Suprapubic skin (tissue), 4 donors: ENCODE measurements around the gene TSSC4. TPM values are rescaled to one million over a fixed set of nuclear protein-coding genes. Genes with fewer than 3 reads are reported as not detected.

Experiments used
- DNase-seq, 2 donors: peaks; one replicate each; pipeline ENCODE4 v3.0.0-alpha.2; 2019; ENCODE audit warnings: low spot score in 2 of 2
- H3K27ac ChIP-seq: fragments of 200-600 bp; sonication (generic); one replicate; pipeline ENCODE4 v1.5.1; 2019
- H3K27me3 ChIP-seq: fragments of 200-600 bp; sonication (generic); one replicate; pipeline ENCODE4 v1.5.1; 2019
- H3K36me3 ChIP-seq: fragments of 200-600 bp; sonication (generic); one replicate; pipeline ENCODE4 v1.5.1; 2019
- H3K4me1 ChIP-seq: fragments of 200-600 bp; sonication (generic); one replicate; pipeline ENCODE4 v1.5.1; 2019
- H3K4me3 ChIP-seq: fragments of 200-600 bp; sonication (generic); one replicate; pipeline ENCODE4 v1.5.1; 2019; ENCODE audit warnings: mild to moderate bottlenecking
- H3K9me3 ChIP-seq: fragments of 200-600 bp; sonication (generic); one replicate; pipeline ENCODE4 v1.5.1; 2019
- EP300 ChIP-seq: sonication (generic); formaldehyde crosslinking; IDR thresholded peaks from one replicate; pipeline ENCODE4 v1.6.1; 2017; ENCODE audit warnings: antibody characterized with exemption
- POLR2A ChIP-seq, 2 donors: fragments of 450-650 bp; IDR thresholded peaks; one replicate each; pipeline ENCODE4 v1.6.1; 2017; ENCODE audit warnings: antibody characterized with exemption in 2 of 2, mild to moderate bottlenecking in 2 of 2, moderate library complexity in 2 of 2
- POLR2AphosphoS5 ChIP-seq, 3 donors: sonication (generic); formaldehyde crosslinking; IDR thresholded peaks; one replicate each; pipeline ENCODE4 v1.6.1; 2017; ENCODE audit warnings: antibody characterized with exemption in 3 of 3
- WGBS: methylation state at CpG from one replicate; pipeline ENCODE4 v1.1.5; 2018; 5-methylcytosine and 5-hydroxymethylcytosine counted together
- total RNA-seq, 4 donors: library from RNA; depleted of rRNA; stranded (reverse); fragments of >200 nt; gene quantifications; one replicate each; pipeline ENCODE4 v1.1.0, GENCODE V29; 2016
- TF ChIP-seq, protein P1 (sequence below), 2 donors: fragments of 200-600 bp in 1 of 2; fragments of 450-650 bp in 1 of 2; sonication (generic) in 1 of 2; IDR thresholded peaks; one replicate each; pipeline ENCODE4 v1.5.1; 2016 to 2019; ENCODE audit warnings: antibody characterized with exemption in 2 of 2, mild to moderate bottlenecking in 1 of 2, moderate library complexity in 1 of 2

TSSC4 gene
- total RNA-seq, 4 donors from 2014 or later: 25.7 to 60.9 (median 51.4) TPM

DNA sequence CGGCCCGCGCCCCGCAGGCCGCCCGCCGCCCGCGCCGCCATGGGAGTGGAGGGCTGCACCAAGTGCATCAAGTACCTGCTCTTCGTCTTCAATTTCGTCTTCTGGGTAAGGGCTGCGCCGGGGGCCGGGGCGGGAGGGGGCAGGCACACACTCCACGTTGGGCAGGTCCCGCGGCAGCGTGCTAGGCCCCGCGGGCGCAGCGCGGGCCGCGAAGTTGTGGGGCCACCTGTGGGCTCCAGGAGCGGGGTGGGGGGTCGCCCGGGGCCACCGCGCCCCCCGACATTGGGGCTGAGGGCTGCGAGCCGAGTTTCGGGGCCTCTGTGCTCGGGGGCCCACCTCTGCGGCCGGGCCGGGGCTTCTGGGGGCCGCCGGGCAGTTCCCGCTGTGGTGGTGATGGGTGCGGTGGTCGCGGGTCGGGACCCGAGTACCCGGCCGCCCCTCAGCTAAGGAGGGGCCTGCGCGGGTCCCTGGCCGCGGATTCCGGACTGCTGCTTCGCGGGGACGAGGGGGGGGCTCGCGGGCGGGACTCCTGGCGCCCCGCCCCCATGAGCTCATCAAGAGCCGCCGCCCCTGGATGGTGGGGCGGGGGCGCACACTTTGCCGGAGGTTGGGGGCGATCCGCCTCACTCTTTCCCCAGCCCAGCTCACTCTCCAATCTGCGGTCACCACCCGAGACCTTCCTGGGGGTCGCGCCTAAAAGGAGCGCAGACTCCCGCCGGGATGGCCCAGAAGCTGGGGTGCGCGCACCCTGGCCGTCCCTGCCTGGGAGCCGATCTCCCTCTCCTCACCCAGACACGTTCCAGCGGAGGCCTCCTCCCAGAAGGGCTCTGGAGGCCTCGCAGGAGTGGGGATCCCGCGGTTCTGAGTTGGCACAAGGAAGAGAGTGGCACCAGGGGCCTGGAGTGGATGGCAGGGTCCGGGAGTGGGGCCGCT lies 22.8 kb upstream of the TSSC4 start:
- H3K4me1 ChIP-seq: peaks cover 53% of the 10 kb centered on the region
- DNase-seq: peak in 1 of 2 donors; percentile 87
- H3K27ac ChIP-seq: peak overlapping the region; percentile 99
- H3K36me3 ChIP-seq: no peaks in the 10 kb centered on the region
- no peaks in the 10 kb centered on the region for H3K9me3 ChIP-seq
- WGBS: 0% methylated on average over 4 of the region's 88 CpGs
- H3K4me3 ChIP-seq: peak overlapping the region; percentile 99
- H3K27me3 ChIP-seq: no peaks in the 10 kb centered on the region
- TF ChIP-seq EP300: no peak
- peak in 1 of 2 donors; percentile 43 for TF ChIP-seq POLR2A (IDR thresholded peaks at IDR 0.05)
- TF ChIP-seq POLR2AphosphoS5 (IDR thresholded peaks at IDR 0.05): no peak
- TF ChIP-seq, protein P1, sequence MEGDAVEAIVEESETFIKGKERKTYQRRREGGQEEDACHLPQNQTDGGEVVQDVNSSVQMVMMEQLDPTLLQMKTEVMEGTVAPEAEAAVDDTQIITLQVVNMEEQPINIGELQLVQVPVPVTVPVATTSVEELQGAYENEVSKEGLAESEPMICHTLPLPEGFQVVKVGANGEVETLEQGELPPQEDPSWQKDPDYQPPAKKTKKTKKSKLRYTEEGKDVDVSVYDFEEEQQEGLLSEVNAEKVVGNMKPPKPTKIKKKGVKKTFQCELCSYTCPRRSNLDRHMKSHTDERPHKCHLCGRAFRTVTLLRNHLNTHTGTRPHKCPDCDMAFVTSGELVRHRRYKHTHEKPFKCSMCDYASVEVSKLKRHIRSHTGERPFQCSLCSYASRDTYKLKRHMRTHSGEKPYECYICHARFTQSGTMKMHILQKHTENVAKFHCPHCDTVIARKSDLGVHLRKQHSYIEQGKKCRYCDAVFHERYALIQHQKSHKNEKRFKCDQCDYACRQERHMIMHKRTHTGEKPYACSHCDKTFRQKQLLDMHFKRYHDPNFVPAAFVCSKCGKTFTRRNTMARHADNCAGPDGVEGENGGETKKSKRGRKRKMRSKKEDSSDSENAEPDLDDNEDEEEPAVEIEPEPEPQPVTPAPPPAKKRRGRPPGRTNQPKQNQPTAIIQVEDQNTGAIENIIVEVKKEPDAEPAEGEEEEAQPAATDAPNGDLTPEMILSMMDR (IDR thresholded peaks at IDR 0.05): no peak

DNA sequence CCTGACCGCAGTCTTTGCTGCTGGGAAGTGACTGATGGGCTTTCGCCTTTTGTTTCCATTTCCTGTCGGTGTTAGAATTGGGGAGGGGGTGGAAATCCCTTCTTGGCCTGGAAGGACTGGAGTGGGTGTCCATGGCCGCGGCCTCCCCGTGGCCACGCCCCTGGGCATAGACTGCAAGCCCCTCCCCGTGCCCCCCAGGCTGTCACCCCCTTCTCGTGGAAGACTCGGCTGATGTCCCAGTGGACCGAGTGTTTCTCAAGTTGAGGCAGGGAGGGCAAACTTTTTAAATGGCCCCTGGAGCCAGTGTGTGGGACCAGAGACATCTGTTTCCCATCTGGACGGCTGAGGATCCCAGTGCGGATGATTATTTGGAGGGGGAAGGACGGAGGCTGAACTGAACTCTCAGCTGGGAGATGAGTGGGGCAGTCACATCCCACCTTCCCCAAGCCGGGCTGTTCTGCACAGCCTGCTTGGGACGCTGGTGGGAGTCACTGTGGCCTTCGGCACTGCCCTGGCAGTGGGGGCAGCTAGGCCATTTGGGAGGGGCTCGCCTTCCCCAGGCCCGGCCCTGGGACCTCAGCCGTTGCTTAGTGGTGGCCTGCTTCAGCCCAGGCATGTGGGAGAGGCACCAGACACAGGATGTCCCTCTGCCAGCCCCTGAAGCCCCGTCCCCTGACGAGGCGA lies 21.9 kb upstream of the TSSC4 start:
- Histone ChIP-seq H3K36me3 (no peaks in the 10 kb centered on the region), H3K4me3 (peak overlapping the region; percentile 99), H3K9me3 (no peaks in the 10 kb centered on the region), H3K27ac (peak overlapping the region; percentile 99), H3K27me3 (no peaks in the 10 kb centered on the region), H3K4me1 (peaks cover 62% of the 10 kb centered on the region)
- DNase-seq: peak; percentile 85 to 92
- no peak for TF ChIP-seq POLR2A (IDR thresholded peaks at IDR 0.05)
- no peak for TF ChIP-seq EP300
- no peak for TF ChIP-seq POLR2AphosphoS5 (IDR thresholded peaks at IDR 0.05)
- TF ChIP-seq, protein P1 (IDR thresholded peaks at IDR 0.05): no peak
- WGBS: 8% methylated on average over 18 of the region's 23 CpGs

DNA sequence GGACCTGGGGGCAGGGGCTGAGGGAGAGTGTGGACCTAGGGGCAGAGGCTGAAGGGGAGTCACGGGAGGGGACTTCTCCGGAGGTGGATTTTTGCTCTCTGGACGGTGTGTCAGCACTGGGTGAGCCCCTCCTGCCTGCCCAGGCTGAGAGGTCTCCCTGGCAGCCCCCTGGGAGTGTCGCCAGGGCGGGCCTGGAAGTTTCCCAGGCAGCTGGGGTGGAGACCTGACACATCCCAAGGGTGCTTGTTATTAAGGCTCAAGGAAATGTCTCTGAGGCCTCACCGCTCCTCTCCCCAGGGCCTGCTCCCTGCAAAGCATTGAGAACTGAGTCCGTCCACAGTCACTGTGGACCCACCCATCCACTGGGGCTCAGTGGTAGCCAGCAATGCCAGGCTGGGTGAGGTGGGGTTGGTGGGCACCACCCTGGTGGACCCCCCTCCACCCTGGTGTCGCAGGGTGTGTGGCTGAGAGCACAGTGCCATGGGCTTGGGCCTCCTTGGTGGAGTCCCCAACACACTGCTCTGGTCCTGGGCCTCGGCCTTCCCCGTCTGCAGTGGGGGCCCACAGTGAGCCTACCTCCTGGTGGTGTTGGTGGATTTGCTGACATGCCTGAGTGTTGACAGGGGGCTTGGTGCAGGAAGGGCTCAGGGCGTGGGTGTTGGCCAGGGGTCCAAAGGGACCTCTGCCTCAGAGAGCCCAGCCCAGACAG lies 20.9 kb upstream of the TSSC4 start:
- 27% methylated on average over 4 of the region's 11 CpGs for WGBS
- Histone ChIP-seq H3K27ac (peak overlapping the region; percentile 99), H3K4me3 (peak overlapping the region; percentile 99)

DNA sequence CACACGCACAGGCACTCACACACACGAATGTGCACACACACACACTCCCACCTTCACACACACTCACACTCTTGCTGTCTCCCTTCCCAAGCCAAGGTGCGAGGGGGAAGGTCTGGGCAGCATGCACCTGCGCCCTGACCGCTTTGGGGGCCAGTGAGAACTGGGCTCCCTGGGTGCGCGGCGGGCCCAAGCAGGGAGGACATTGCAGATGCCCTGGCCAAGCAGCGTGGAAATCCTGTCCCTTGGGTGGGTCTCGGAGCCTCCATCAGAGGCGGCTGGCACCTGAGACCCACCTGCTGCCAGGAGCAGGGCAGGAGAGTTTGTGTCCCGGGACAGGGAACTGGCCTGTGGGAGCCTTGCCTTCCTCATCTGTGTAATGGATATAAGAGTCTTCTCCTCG lies 20.2 kb upstream of the TSSC4 start:
- no peaks in the 10 kb centered on the region for H3K36me3 ChIP-seq
- peak overlapping the region; percentile 99 for H3K27ac ChIP-seq
- H3K27me3 ChIP-seq: no peaks in the 10 kb centered on the region
- DNase-seq: no peak
- H3K4me3 ChIP-seq: peak overlapping the region; percentile 99
- H3K9me3 ChIP-seq: no peaks in the 10 kb centered on the region
- WGBS: 82% methylated on average over 8 of the region's 13 CpGs
- H3K4me1 ChIP-seq: peaks cover 79% of the 10 kb centered on the region
- TF ChIP-seq POLR2AphosphoS5 (IDR thresholded peaks at IDR 0.05): no peak
- TF ChIP-seq, protein P1 (IDR thresholded peaks at IDR 0.05): no peak
- TF ChIP-seq POLR2A (IDR thresholded peaks at IDR 0.05): no peak
- TF ChIP-seq EP300: no peak

More for the DNA sequence above, 20.9 kb upstream of the TSSC4 start:
- H3K4me1 ChIP-seq: peaks cover 71% of the 10 kb centered on the region
- no peaks in the 10 kb centered on the region for H3K27me3 ChIP-seq
- TF ChIP-seq POLR2A (IDR thresholded peaks at IDR 0.05): no peak
- no peak for TF ChIP-seq EP300
- no peak for TF ChIP-seq POLR2AphosphoS5 (IDR thresholded peaks at IDR 0.05)
- TF ChIP-seq, protein P1 (IDR thresholded peaks at IDR 0.05): no peak
- H3K9me3 ChIP-seq: no peaks in the 10 kb centered on the region
- no peak for DNase-seq
- H3K36me3 ChIP-seq: no peaks in the 10 kb centered on the region
